RCC 7860 (cell line): ENCODE data around the gene CALU.

ENCODE experiments used
- DNase-seq: peaks from one replicate; pipeline ENCODE4 v3.0.0-alpha.2; 2015; ENCODE audit warnings: low spot score
- FAIRE-seq: peaks from 2 replicates; lab custom pipeline; 2012; peaks lifted over from hg19 to GRCh38; lab: Jason Lieb, UNC

Gene CALU

GRCh38 chr7:128807191-128807590, 68.0 kb downstream of the CALU start:
- no peak for FAIRE-seq
- DNase-seq = no peak

DNA sequence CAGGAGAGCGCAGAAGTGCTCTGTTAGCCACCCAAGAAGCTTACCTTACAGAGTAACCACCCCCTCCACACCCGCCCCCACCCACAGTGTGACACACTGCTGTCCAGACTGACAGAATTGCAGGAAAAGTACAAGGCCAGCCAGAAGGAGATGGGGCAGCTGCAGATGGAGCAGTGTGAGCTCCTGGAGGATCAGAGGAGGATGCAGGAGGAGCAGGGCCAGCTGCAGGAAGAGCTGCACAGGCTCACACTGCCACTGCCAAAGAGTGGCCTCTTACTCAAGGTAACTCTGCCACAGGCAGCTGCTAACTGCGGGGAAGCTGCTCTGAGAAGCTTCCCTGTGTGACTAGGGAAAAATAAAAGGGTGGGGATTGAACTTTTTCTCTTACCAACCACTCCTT, 70.2 kb downstream of the CALU start:
- FAIRE-seq = no peak
- DNase-seq = no peak

- FAIRE-seq (no peak), DNase-seq (no peak)
Observed at GRCh38 chr7:128810473-128810872, 71.3 kb downstream of the CALU start.

DNA sequence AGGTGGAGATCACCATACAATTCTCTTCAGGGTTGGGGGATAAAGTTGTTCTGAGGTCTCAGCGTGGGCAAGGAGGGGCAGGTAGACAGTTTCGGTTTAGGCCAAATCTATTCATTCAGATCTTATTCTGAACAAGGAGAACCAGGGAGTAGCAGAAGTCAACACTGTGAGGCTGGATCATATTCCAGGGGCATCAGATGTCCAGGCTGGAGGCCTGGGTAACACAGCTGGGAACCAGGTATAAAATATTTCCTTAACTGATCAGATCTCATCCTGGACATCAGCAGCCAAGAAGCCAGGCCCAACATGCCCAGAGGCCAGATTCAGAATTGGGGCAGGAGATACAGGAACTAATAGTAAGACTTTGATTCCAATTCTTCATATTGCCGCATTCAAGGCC, 71.8 kb downstream of the CALU start:
- DNase-seq (no peak), FAIRE-seq (no peak)

GRCh38 chr7:128811631-128812430, 72.7 kb downstream of the CALU start:
- no peak for FAIRE-seq
- DNase-seq = no peak

GRCh38 chr7:128812514-128813168, 73.5 kb downstream of the CALU start:
- DNase-seq = no peak
- FAIRE-seq = no peak

DNA sequence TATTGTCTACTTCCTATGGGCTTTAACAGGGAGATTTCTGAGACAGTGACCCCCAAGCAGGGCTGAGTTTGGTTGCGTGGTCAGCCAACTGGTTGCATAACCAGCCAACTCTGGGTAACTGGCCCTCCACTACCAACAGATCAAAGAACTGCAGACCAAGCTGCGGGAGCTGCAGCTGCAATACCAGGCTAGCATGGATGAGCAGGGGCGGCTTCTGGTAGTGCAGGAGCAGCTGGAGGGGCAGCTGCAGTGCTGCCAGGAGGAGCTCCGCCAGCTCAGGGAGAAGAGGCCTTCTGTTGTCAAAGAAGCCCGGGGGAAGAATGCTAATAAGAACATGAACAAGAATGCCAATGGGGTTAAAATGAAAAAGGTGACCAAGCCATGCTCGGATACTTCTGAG, 75.3 kb downstream of the CALU start:
- DNase-seq (no peak), FAIRE-seq (no peak)

- no peak for FAIRE-seq
- DNase-seq = no peak
Observed at GRCh38 chr7:128815289-128815942, 76.3 kb downstream of the CALU start.

- DNase-seq = no peak
- FAIRE-seq = no peak
Observed at GRCh38 chr7:128818694-128819093, 79.5 kb downstream of the CALU start.
